Adrenal gland (tissue), 12 donors: ENCODE measurements around the gene IGSF9. TPM values are rescaled to one million over a fixed set of nuclear protein-coding genes. Genes with fewer than 3 reads are reported as not detected.

Experiments used
- DNase-seq, 7 donors: peaks; one replicate each; pipeline ENCODE4 v3.0.0-alpha.2; 2019 to 2020
- H3K27ac ChIP-seq, 5 donors: fragments of 200-600 bp; sonication (generic) in 4 of 5; 1 replicate in 3 of 5; 2 replicates in 2 of 5; pipeline versions ENCODE4 v1.5.1 to v1.8.0; 2016 to 2020; ENCODE audit warnings: mild to moderate bottlenecking in 1 of 5
- H3K27me3 ChIP-seq: fragments of 200-600 bp; 2 replicates; pipeline ENCODE4 v1.8.0; 2021
- H3K36me3 ChIP-seq, 2 donors: fragments of 200-600 bp; replicated peaks in 1 of 2; 1 replicate in 1 of 2; 2 replicates in 1 of 2; pipeline versions ENCODE4 v1.5.1 to v1.8.0; 2018 to 2022
- H3K4me1 ChIP-seq, 2 donors: fragments of 200-600 bp; replicated peaks in 1 of 2; 1 replicate in 1 of 2; 2 replicates in 1 of 2; pipeline versions ENCODE4 v1.5.1 to v1.8.0; 2018 to 2021
- H3K4me3 ChIP-seq, 4 donors: fragments of 200-600 bp; sonication (generic) in 3 of 4; one replicate each; pipeline ENCODE4 v1.5.1; 2016 to 2018
- H3K9me3 ChIP-seq, 3 donors: fragments of 200-600 bp; sonication (generic) in 1 of 3; replicated peaks in 1 of 3; 1 replicate in 2 of 3; 2 replicates in 1 of 3; pipeline versions ENCODE4 v1.5.1 to v1.8.0; 2016 to 2021
- POLR2A ChIP-seq, 2 donors: fragments of 450-650 bp; IDR thresholded peaks; one replicate each; pipeline ENCODE4 v1.6.1; 2017; ENCODE audit warnings: antibody characterized with exemption in 2 of 2, mild to moderate bottlenecking in 2 of 2, moderate library complexity in 1 of 2
- WGBS, 4 donors: extraction: QIAGEN DNeasy Blood & Tissue Kit in 2 of 4; methylation state at CpG; one replicate each; pipeline versions ENCODE4 v1.1.5 to v1.1.7; 2013 to 2017; 5-methylcytosine and 5-hydroxymethylcytosine counted together
- intact Hi-C, 2 donors: fragments of 100-400 bp; cut with DNase I; formaldehyde crosslinking; loops; one replicate each; pipeline versions ENCODE4 v1.14.1 to v1.15.0; 2022 to 2023
- polyA plus RNA-seq, 3 donors: library from polyadenylated mRNA; stranded (reverse); fragments of 200-250 nt in 2 of 3; fragments of 350-450 nt in 1 of 3; fragmentation: Illumina TruSeq in 1 of 3; extraction: RNeasy Lipid Tissue Mini Kit (QIAGEN cat#74804) in 1 of 3; gene quantifications; one replicate each; pipeline ENCODE4 v1.2.3, GENCODE V29; 2013 to 2014
- total RNA-seq, 9 donors: library from RNA; depleted of rRNA in 4 of 9; stranded (reverse); fragments of >200 nt in 4 of 9; fragments of 120-200 nt in 1 of 9; fragmentation: NEBNext Ultra II Directional in 1 of 9; extraction: Animal tissue kit (Norgen Biotek cat#: 25700) in 1 of 9; gene quantifications; one replicate each; pipeline versions ENCODE4 v1.1.0 to v1.2.4, GENCODE V29; 2013 to 2023
- TF ChIP-seq, protein P1 (sequence below), 6 experiments: fragments of 450-650 bp in 4 of 6; fragments of 200-600 bp in 2 of 6; sonication (generic) in 1 of 6; IDR thresholded peaks; 1 replicate in 5 of 6; 2 replicates in 1 of 6; pipeline versions ENCODE4 v1.5.1 to v1.8.0; 2016 to 2021; ENCODE audit warnings: antibody characterized with exemption in 6 of 6, mild to moderate bottlenecking in 2 of 6, moderate library complexity in 1 of 6
- donor health status: healthy with polysubstance abuse.
- donor health status: Bipolar disorder and iron deficiency.
- donor health status: DM: yes; HTN: yes; CAD: no.
- donor health status: DM: no; HTN: no; CAD: no.
- donor health status: DM: no; HTN: no; CAD: no.
- donor health status: DM: yes; HTN: yes; CAD: no.

The IGSF9 gene
- total and polyA plus RNA-seq, 12 donors: 0.10 to 0.32 (median 0.19) TPM; not detected in 6

DNA sequence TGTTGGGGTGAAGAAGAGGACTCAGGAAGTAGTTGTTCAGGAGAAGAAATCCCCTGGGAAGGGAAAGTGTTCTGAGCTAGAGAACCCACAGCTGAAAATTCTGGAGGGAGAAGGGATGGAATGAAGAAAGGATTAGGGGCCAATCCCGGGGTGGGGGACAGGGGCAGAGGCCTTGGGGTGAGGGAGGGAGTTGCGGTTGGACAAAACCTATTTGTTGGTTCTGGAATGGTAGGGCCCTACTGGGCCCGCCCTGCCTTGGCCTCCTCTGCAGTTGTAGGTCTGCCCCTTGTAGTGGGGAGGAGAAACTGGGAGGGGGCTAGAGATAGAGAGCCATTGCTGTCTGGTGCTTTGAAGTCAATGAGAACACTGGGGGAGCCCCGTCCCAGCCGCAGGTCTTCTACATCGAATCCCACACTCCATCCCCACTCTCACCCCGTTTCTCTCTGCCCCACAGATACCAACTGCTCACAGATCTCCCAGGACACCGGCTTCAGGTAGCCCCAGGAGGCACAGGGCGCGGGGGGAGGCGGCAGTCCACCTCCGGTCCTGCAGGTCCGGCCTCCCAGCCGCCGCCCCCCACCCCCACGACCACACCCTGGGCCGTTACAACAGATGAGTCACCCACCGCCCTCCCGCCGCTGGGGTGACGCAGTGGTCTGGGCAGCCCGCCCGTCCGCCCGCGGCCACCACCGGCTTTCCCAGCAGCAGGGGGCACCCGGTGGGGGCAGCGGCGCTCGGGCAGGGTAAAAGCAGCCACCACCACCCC lies 21.2 kb downstream of the IGSF9 start:
- peak; percentile 81 to 91 (median 88) for DNase-seq
- TF ChIP-seq POLR2A (IDR thresholded peaks at IDR 0.05): no peak
- TF ChIP-seq, protein P1, sequence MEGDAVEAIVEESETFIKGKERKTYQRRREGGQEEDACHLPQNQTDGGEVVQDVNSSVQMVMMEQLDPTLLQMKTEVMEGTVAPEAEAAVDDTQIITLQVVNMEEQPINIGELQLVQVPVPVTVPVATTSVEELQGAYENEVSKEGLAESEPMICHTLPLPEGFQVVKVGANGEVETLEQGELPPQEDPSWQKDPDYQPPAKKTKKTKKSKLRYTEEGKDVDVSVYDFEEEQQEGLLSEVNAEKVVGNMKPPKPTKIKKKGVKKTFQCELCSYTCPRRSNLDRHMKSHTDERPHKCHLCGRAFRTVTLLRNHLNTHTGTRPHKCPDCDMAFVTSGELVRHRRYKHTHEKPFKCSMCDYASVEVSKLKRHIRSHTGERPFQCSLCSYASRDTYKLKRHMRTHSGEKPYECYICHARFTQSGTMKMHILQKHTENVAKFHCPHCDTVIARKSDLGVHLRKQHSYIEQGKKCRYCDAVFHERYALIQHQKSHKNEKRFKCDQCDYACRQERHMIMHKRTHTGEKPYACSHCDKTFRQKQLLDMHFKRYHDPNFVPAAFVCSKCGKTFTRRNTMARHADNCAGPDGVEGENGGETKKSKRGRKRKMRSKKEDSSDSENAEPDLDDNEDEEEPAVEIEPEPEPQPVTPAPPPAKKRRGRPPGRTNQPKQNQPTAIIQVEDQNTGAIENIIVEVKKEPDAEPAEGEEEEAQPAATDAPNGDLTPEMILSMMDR (IDR thresholded peaks at IDR 0.05): no peak
- no peaks in the 10 kb centered on the region for H3K27me3 ChIP-seq
- intact Hi-C loops: no loop called here
- WGBS, 4 donors: 12 to 33% (median 15%) methylated on average over 8 to 31 of the region's 31 CpGs
- peak overlapping the region; percentile 46 to 64 (median 59) for H3K4me3 ChIP-seq
- H3K27ac ChIP-seq: peak overlapping the region; percentile 35 to 93 (median 82)
- no peaks in the 10 kb centered on the region for H3K9me3 ChIP-seq
- peaks cover 0 to 13% of the 10 kb centered on the region in 2 donors for H3K36me3 ChIP-seq
- H3K4me1 ChIP-seq: peaks cover 4 to 41% of the 10 kb centered on the region in 2 donors

DNA sequence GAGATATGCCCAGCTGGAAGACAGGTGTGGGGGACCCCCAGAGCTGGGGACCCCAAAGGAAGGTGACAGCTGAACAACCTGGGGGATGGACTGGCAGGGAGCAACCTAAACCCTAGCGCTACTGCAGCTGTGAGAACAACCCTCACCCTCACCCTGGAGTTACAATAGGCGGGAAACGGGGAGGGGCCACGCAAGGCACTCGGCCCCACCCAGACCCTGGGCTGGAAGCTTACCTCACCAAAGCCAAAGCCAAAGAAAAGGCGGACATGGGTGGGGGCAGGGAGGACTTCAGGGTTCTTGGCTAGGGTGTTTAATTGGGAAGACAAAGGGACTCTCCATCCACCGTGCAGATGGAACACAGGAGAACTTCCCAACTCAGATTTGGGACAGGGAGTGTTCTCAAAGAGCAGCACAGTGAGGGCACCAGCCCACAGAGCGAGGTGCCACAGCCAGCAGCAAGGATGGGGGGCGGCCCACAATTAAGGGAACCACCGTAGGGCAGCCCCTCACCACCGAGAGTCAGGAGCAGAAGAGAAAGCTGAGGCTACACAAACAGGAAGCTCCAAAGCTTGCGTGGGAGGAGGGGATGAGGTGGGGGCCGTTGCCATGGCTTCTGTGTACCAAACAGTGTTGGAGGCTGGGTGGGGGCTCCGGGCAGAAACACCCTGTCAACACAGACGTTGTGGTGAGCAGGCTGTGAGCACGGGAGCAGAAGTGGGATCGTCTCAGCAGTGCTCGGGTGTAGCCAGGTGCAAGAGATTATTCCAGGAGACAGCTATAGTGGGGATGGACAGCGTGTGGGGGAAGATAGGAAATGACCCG lies 22.0 kb downstream of the IGSF9 start:
- TF ChIP-seq, protein P1 (IDR thresholded peaks at IDR 0.05): no peak
- TF ChIP-seq POLR2A (IDR thresholded peaks at IDR 0.05): peak; percentile 27 to 28
- Histone ChIP-seq H3K4me1 (peaks cover 4 to 41% of the 10 kb centered on the region in 2 donors), H3K4me3 (peak overlapping the region in 1 of 4 donors; percentile 64), H3K27me3 (no peaks in the 10 kb centered on the region), H3K27ac (peak overlapping the region in 4 of 5 donors; percentile 72 to 93 (median 87)), H3K9me3 (no peaks in the 10 kb centered on the region), H3K36me3 (peaks cover 0 to 21% of the 10 kb centered on the region in 2 donors)
- peak; percentile 53 to 89 (median 66) for DNase-seq
- intact Hi-C loops: no loop called here
- WGBS, 4 donors: 43 to 57% (median 49%) methylated on average over 20 of the region's 20 CpGs

DNA sequence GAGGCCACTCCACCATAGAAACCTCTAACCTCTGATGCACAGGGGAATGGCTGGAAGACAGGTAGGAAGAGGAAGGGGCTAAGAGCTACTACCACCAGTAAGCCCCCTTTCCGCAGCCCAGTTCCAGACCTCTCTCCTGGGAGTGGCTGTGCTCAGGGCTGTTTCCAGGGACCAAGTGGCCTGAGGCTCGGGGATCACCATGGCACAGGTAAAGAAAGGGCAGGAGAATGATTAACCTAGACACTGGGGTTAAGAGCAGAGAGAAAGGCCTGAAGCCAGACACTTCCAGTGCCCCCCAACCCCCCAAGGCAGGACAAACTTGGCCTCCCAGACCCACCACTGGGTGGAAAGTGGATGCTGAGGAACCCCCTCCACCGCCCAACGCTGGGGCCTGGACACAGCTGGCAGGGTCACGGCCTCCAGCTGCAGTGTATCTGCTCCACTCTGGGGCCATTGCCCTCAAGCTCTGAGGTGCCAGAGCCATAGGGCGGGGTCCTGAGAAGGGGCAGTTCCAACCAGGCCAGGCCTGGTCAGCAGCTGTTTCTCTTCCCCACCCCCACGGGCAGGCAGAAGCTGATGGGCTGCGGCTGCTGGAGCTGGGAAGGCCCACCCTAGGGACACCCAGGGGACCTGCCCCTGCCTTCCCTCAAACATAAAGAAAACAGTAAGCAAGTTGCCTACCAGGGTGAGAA lies 22.8 kb downstream of the IGSF9 start:
- no peak for TF ChIP-seq POLR2A (IDR thresholded peaks at IDR 0.05)
- TF ChIP-seq, protein P1 (IDR thresholded peaks at IDR 0.05): no peak
- WGBS, 4 donors: 53 to 86% (median 67%) methylated on average over 2 to 8 of the region's 8 CpGs
- peak overlapping the region in 1 of 4 donors; percentile 64 for H3K4me3 ChIP-seq
- H3K27me3 ChIP-seq: no peaks in the 10 kb centered on the region
- H3K4me1 ChIP-seq: peaks cover 4 to 41% of the 10 kb centered on the region in 2 donors
- peak overlapping the region in 3 of 5 donors; percentile 72 to 93 (median 92) for H3K27ac ChIP-seq
- DNase-seq: peak in 6 of 7 donors; percentile 46 to 69 (median 54)
- peaks cover 0 to 26% of the 10 kb centered on the region in 2 donors for H3K36me3 ChIP-seq
- intact Hi-C loops: no loop called here
- no peaks in the 10 kb centered on the region for H3K9me3 ChIP-seq
